Keratinocyte (primary cell): ENCODE data around the gene CMIP. TPM values are rescaled to one million over a fixed set of nuclear protein-coding genes. Genes with fewer than 3 reads are reported as not detected.

Source experiments
- DNase-seq: peaks from one replicate; pipeline ENCODE4 v3.0.0-alpha.2; 2011; ENCODE audit warnings: low read depth, missing footprints, low spot score
- FAIRE-seq: peaks from 2 replicates; lab custom pipeline; 2011; peaks lifted over from hg19 to GRCh38; lab: Jason Lieb, UNC
- H2AFZ ChIP-seq: 2 replicates; pipeline ENCODE4 v1.6.0; 2012; ENCODE audit warnings: low read length, control low read depth, inconsistent platforms; ENCODE audit not compliant: control insufficient read depth
- H3K27ac ChIP-seq: 2 replicates; pipeline ENCODE4 v1.5.1; 2011; ENCODE audit warnings: low read length; ENCODE audit not compliant: control insufficient read depth, insufficient read depth
- H3K27me3 ChIP-seq: 3 replicates; pipeline ENCODE4 v1.6.0; 2011; ENCODE audit warnings: low read length; ENCODE audit not compliant: control insufficient read depth, insufficient read depth; ENCODE audit errors: extremely low read depth
- H3K36me3 ChIP-seq, 2 experiments: 2 replicates in 1 of 2; 3 replicates in 1 of 2; pipeline ENCODE4 v1.5.1; 2011; ENCODE audit warnings: low read length in 2 of 2, mild to moderate bottlenecking in 1 of 2; ENCODE audit not compliant: control insufficient read depth in 2 of 2, insufficient read depth in 2 of 2; ENCODE audit errors: extremely low read depth in 1 of 2
- H3K4me1 ChIP-seq: 3 replicates; pipeline ENCODE4 v1.5.1; 2011; ENCODE audit warnings: low read length; ENCODE audit not compliant: control insufficient read depth, insufficient read depth; ENCODE audit errors: extremely low read depth
- H3K4me2 ChIP-seq: 3 replicates; pipeline ENCODE4 v1.6.0; 2011; ENCODE audit warnings: low read depth, low read length; ENCODE audit not compliant: control insufficient read depth, insufficient read depth; ENCODE audit errors: extremely low read depth
- H3K4me3 ChIP-seq, 3 experiments: fragments of 200-600 bp in 1 of 3; sonication (generic) in 1 of 3; 2 replicates in 2 of 3; 3 replicates in 1 of 3; pipeline ENCODE4 v1.5.1; 2011 to 2016; ENCODE audit warnings: low read length in 3 of 3, mild to moderate bottlenecking in 3 of 3, control low read depth in 2 of 3, inconsistent platforms in 1 of 3, low read depth in 1 of 3, mixed read lengths in 1 of 3, mixed run types in 1 of 3, moderate library complexity in 1 of 3; ENCODE audit not compliant: control insufficient read depth in 2 of 3, insufficient read depth in 2 of 3; ENCODE audit errors: extremely low read depth in 1 of 3
- H3K79me2 ChIP-seq: 2 replicates; pipeline ENCODE4 v1.6.0; 2012; ENCODE audit warnings: low read length; ENCODE audit not compliant: control insufficient read depth, insufficient read depth
- H3K9ac ChIP-seq: 3 replicates; pipeline ENCODE4 v1.6.0; 2011; ENCODE audit warnings: low read length; ENCODE audit not compliant: control insufficient read depth, insufficient read depth; ENCODE audit errors: extremely low read depth
- H3K9me1 ChIP-seq: 3 replicates; pipeline ENCODE4 v1.6.0; 2011; ENCODE audit warnings: low read length; ENCODE audit not compliant: control insufficient read depth, insufficient read depth; ENCODE audit errors: extremely low read depth
- H3K9me3 ChIP-seq: 2 replicates; pipeline ENCODE4 v1.5.1; 2012; ENCODE audit warnings: low read depth, low read length; ENCODE audit not compliant: control insufficient read depth
- H4K20me1 ChIP-seq: 3 replicates; pipeline ENCODE4 v1.6.0; 2011; ENCODE audit warnings: low read length; ENCODE audit not compliant: control insufficient read depth, insufficient read depth; ENCODE audit errors: extremely low read depth
- CTCF ChIP-seq, 3 experiments: IDR thresholded peaks in 1 of 3; conservative IDR thresholded peaks in 1 of 3; optimal IDR thresholded peaks in 1 of 3; 2 replicates in 2 of 3; 3 replicates in 1 of 3; pipeline versions ENCODE3 to v1.5.1; 2011; ENCODE audit warnings: low read length in 3 of 3, mild to moderate bottlenecking in 3 of 3, moderate library complexity in 2 of 3, control low read depth in 1 of 3, inconsistent platforms in 1 of 3; ENCODE audit not compliant: insufficient read depth in 2 of 3; ENCODE audit errors: extremely low read depth in 1 of 3
- EZH2 ChIP-seq: IDR thresholded peaks from one replicate; pipeline ENCODE4 v1.6.1; 2012; ENCODE audit warnings: inconsistent platforms, mild to moderate bottlenecking, low read length, moderate library complexity
- dilution Hi-C: fragments of 300-500 bp; cut with MboI; formaldehyde crosslinking; loops from one replicate; pipeline ENCODE4 v1.7.0; 2020; ENCODE audit warnings: low sequenced_read_pairs; ENCODE audit not compliant: extremely low pct_ligation_motif_present
- polyA plus RNA-seq, 5 experiments: library from polyadenylated mRNA; depleted of rRNA in 3 of 5; stranded (reverse) in 3 of 5; stranded (forward) in 1 of 5; unstranded in 1 of 5; fragments of >200 nt; gene quantifications; 1 replicate in 1 of 5; 2 replicates in 3 of 5; 3 replicates in 1 of 5; pipeline versions ENCODE4 v1.2.1 to v1.2.3, GENCODE V29; 2011 to 2012; ENCODE audit warnings: missing spikeins in 2 of 5, low read depth in 1 of 5, low replicate concordance in 1 of 5

The CMIP gene
- polyA plus RNA-seq, 1 donor (not counting 4 experiments of a cell fraction or from before 2014, with no cell fraction given): 5.0 TPM

- DNase-seq: no peak
- Histone ChIP-seq H3K4me1 (peaks cover 34% of the 10 kb centered on the region), H2AFZ (no peak overlapping the region)
Observed at GRCh38 chr16:81696961-81697615, 252.5 kb downstream of the CMIP start.

GRCh38 chr16:81697616-81698309, 253.2 kb downstream of the CMIP start:
- H3K9ac ChIP-seq: no peak overlapping the region
- dilution Hi-C loops: no loop called here
- H3K4me3 ChIP-seq: no peak overlapping the region
- peaks cover 28 to 53% of the 10 kb centered on the region in 2 experiments for H3K36me3 ChIP-seq
- H3K27ac ChIP-seq: no peak overlapping the region
- no peak for TF ChIP-seq CTCF (optimal IDR thresholded peaks at IDR 0.05 in 1 of 3, IDR thresholded peaks at IDR 0.05 in 1 of 3, conservative IDR thresholded peaks at IDR 0.05 in 1 of 3; ENCODE audit: extremely low read depth in 1 of 3, insufficient read depth in 2 of 3, low read length in 3 of 3)
- TF ChIP-seq EZH2: no peak
- DNase-seq (no peak), FAIRE-seq (no peak)
- peaks cover 34% of the 10 kb centered on the region for H3K4me1 ChIP-seq
- H2AFZ ChIP-seq: no peak overlapping the region
- no peaks in the 10 kb centered on the region for H3K27me3 ChIP-seq
- H3K4me2 ChIP-seq: no peak overlapping the region
- no peaks in the 10 kb centered on the region for H3K79me2 ChIP-seq
- H3K9me1 ChIP-seq: peaks cover 4% of the 10 kb centered on the region
- peaks cover 6% of the 10 kb centered on the region for H4K20me1 ChIP-seq
- no peaks in the 10 kb centered on the region for H3K9me3 ChIP-seq

More at GRCh38 chr16:81696961-81697615, 252.5 kb downstream of the CMIP start:
- no peak overlapping the region for H3K9ac ChIP-seq
- dilution Hi-C loops: no loop called here
- H3K9me3 ChIP-seq: no peaks in the 10 kb centered on the region
- FAIRE-seq: no peak
- peaks cover 6% of the 10 kb centered on the region for H4K20me1 ChIP-seq
- H3K4me3 ChIP-seq: no peak overlapping the region
- peaks cover 30 to 53% of the 10 kb centered on the region in 2 experiments for H3K36me3 ChIP-seq
- no peaks in the 10 kb centered on the region for H3K79me2 ChIP-seq
- H3K27me3 ChIP-seq: no peaks in the 10 kb centered on the region
- peaks cover 4% of the 10 kb centered on the region for H3K9me1 ChIP-seq
- H3K27ac ChIP-seq: no peak overlapping the region
- no peak overlapping the region for H3K4me2 ChIP-seq
- no peak for TF ChIP-seq EZH2
- peak; percentile 73 to 87 (median 73) for TF ChIP-seq CTCF (optimal IDR thresholded peaks at IDR 0.05 in 1 of 3, IDR thresholded peaks at IDR 0.05 in 1 of 3, conservative IDR thresholded peaks at IDR 0.05 in 1 of 3; ENCODE audit: extremely low read depth in 1 of 3, insufficient read depth in 2 of 3, low read length in 3 of 3)
